H1 (cell line): ENCODE results near the gene B4GALT7.

Experiments used
- ATF3 ChIP-seq: IDR thresholded peaks from 2 replicates; pipeline ENCODE4 v1.6.1; 2011; ENCODE audit warnings: low read depth, mild to moderate bottlenecking, low read length; ENCODE audit not compliant: insufficient read depth
- BRCA1 ChIP-seq: IDR thresholded peaks from 2 replicates; pipeline ENCODE4 v1.6.1; 2012; ENCODE audit warnings: low read depth, low read length, improper control_type of control experiment
- CTCF ChIP-seq, 3 experiments: IDR thresholded peaks; 1 replicate in 2 of 3; 2 replicates in 1 of 3; pipeline versions ENCODE4 v1.5.1 to v1.6.1; 2011; ENCODE audit warnings: low read length in 3 of 3, mild to moderate bottlenecking in 3 of 3, inconsistent platforms in 2 of 3, low read depth in 1 of 3, moderate library complexity in 1 of 3; ENCODE audit not compliant: insufficient read depth in 1 of 3; ENCODE audit errors: control extremely low read depth in 1 of 3
- E2F6 ChIP-seq: IDR thresholded peaks from 2 replicates; pipeline ENCODE4 v1.6.1; 2012; ENCODE audit warnings: inconsistent platforms
- KDM1A ChIP-seq: fragments of 200-600, 300-600 bp; sonication (generic); IDR thresholded peaks from 2 replicates; pipeline ENCODE4 v1.7.1; 2016; ENCODE audit warnings: mild to moderate bottlenecking, low read length, borderline replicate concordance
- POLR2A ChIP-seq, 2 experiments: IDR thresholded peaks; 1 replicate in 1 of 2; 2 replicates in 1 of 2; pipeline ENCODE4 v1.6.1; 2011; ENCODE audit warnings: low read depth in 2 of 2, low read length in 2 of 2, mild to moderate bottlenecking in 2 of 2; ENCODE audit errors: control extremely low read depth in 1 of 2
- RFX5 ChIP-seq: IDR thresholded peaks from 2 replicates; pipeline ENCODE4 v1.6.1; 2011; ENCODE audit warnings: low read depth, low read length, improper control_type of control experiment, borderline replicate concordance
- RXRA ChIP-seq: IDR thresholded peaks from 2 replicates; pipeline ENCODE4 v1.6.1; 2011; ENCODE audit warnings: low read depth, mild to moderate bottlenecking, low read length, moderate library complexity; ENCODE audit not compliant: insufficient read depth
- SIX5 ChIP-seq: IDR thresholded peaks from 2 replicates; pipeline ENCODE4 v1.6.1; 2011; ENCODE audit warnings: mild to moderate bottlenecking, low read depth, low read length

GRCh38 chr5:177595991-177596774 is 3.7 kb upstream of the B4GALT7 start:
- no peak for TF ChIP-seq RFX5
- no peak for TF ChIP-seq E2F6
- no peak for TF ChIP-seq RXRA
- TF ChIP-seq BRCA1, result no peak
- TF ChIP-seq SIX5, result no peak
- no peak for TF ChIP-seq KDM1A
- TF ChIP-seq ATF3, result no peak
- TF ChIP-seq CTCF (IDR thresholded peaks at IDR 0.05; ENCODE audit: control extremely low read depth in 1 of 3, insufficient read depth in 1 of 3, low read depth in 1 of 3, low read length in 3 of 3), result no peak
- no peak for TF ChIP-seq POLR2A (IDR thresholded peaks at IDR 0.05; ENCODE audit: control extremely low read depth in 1 of 2, low read depth in 2 of 2, low read length in 2 of 2)
